ENCODE measurements around the gene LINC00237.

LINC00237 gene

DNA sequence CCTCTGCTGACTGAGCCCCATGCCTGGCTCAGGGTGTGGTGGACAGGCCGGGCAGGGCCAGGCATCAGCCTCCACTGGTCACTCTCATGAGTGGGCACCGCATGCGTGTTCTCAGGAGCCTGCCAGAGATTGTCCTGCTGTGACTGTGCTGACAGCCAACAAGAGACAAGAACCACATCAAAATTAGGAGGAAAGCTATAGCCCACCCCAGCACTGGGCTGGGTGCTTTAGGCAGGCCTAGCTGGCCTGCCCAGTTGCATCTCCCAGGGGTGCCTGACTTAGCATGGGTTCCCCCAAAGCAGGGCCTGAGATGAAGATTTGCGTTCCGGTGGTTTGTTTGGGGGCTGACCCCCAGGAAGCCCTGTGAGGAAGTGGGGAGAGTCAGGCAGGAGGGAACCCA lies 53.9 kb downstream of the LINC00237 start:
- no peaks in the 10 kb centered on the region for H3K27me3 ChIP-seq (ENCODE audit: insufficient read depth, low read depth)
- no peaks in the 10 kb centered on the region for H4K20me1 ChIP-seq (ENCODE audit: insufficient read depth)
- no peaks in the 10 kb centered on the region for H3K4me1 ChIP-seq (ENCODE audit: low read depth, poor library complexity, severe bottlenecking)
- H3K9ac ChIP-seq, result no peak overlapping the region
- H3K79me2 ChIP-seq (ENCODE audit: insufficient read depth, low read depth), result no peaks in the 10 kb centered on the region
- H3K4me3 ChIP-seq (IDR thresholded peaks at IDR 0.05; ENCODE audit: insufficient read depth, low read depth, low read length), result no peak overlapping the region
- H3K36me3 ChIP-seq (ENCODE audit: insufficient read depth), result no peaks in the 10 kb centered on the region
- no peak overlapping the region for H3K27ac ChIP-seq
- TF ChIP-seq, protein P1, sequence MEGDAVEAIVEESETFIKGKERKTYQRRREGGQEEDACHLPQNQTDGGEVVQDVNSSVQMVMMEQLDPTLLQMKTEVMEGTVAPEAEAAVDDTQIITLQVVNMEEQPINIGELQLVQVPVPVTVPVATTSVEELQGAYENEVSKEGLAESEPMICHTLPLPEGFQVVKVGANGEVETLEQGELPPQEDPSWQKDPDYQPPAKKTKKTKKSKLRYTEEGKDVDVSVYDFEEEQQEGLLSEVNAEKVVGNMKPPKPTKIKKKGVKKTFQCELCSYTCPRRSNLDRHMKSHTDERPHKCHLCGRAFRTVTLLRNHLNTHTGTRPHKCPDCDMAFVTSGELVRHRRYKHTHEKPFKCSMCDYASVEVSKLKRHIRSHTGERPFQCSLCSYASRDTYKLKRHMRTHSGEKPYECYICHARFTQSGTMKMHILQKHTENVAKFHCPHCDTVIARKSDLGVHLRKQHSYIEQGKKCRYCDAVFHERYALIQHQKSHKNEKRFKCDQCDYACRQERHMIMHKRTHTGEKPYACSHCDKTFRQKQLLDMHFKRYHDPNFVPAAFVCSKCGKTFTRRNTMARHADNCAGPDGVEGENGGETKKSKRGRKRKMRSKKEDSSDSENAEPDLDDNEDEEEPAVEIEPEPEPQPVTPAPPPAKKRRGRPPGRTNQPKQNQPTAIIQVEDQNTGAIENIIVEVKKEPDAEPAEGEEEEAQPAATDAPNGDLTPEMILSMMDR (conservative IDR thresholded peaks at IDR 0.05; ENCODE audit: low read depth, low read length), result no peak
- H3K4me2 ChIP-seq, result no peak overlapping the region
- no peak overlapping the region for H2AFZ ChIP-seq (ENCODE audit: low read depth)

GRCh38 chr20:21050710-21051109 lies 55.4 kb downstream of the LINC00237 start:
- Histone ChIP-seq H2AFZ (ENCODE audit: low read depth) (no peak overlapping the region), H3K4me1 (ENCODE audit: low read depth, poor library complexity, severe bottlenecking) (no peaks in the 10 kb centered on the region), H4K20me1 (ENCODE audit: insufficient read depth) (no peaks in the 10 kb centered on the region), H3K79me2 (ENCODE audit: insufficient read depth, low read depth) (no peaks in the 10 kb centered on the region), H3K27me3 (ENCODE audit: insufficient read depth, low read depth) (no peaks in the 10 kb centered on the region), H3K4me2 (no peak overlapping the region), H3K4me3 (IDR thresholded peaks at IDR 0.05; ENCODE audit: insufficient read depth, low read depth, low read length) (no peak overlapping the region), H3K27ac (no peak overlapping the region), H3K9ac (no peak overlapping the region), H3K36me3 (ENCODE audit: insufficient read depth) (no peaks in the 10 kb centered on the region)
- TF ChIP-seq, protein P1 (conservative IDR thresholded peaks at IDR 0.05; ENCODE audit: low read depth, low read length), result no peak

- H3K27ac ChIP-seq, result no peak overlapping the region
- no peaks in the 10 kb centered on the region for H3K27me3 ChIP-seq (ENCODE audit: insufficient read depth, low read depth)
- no peak overlapping the region for H3K4me3 ChIP-seq (IDR thresholded peaks at IDR 0.05; ENCODE audit: insufficient read depth, low read depth, low read length)
- no peaks in the 10 kb centered on the region for H3K4me1 ChIP-seq (ENCODE audit: low read depth, poor library complexity, severe bottlenecking)
- no peaks in the 10 kb centered on the region for H3K79me2 ChIP-seq (ENCODE audit: insufficient read depth, low read depth)
- H3K36me3 ChIP-seq (ENCODE audit: insufficient read depth), result no peaks in the 10 kb centered on the region
- no peak overlapping the region for H3K4me2 ChIP-seq
- no peaks in the 10 kb centered on the region for H4K20me1 ChIP-seq (ENCODE audit: insufficient read depth)
- TF ChIP-seq, protein P1 (conservative IDR thresholded peaks at IDR 0.05; ENCODE audit: low read depth, low read length), result no peak
- no peak overlapping the region for H3K9ac ChIP-seq
- no peak overlapping the region for H2AFZ ChIP-seq (ENCODE audit: low read depth)
Observed at GRCh38 chr20:21049305-21049828, 56.8 kb downstream of the LINC00237 start.

- TF ChIP-seq, protein P1 (conservative IDR thresholded peaks at IDR 0.05; ENCODE audit: low read depth, low read length), result peak; percentile 65
- Histone ChIP-seq H3K36me3 (ENCODE audit: insufficient read depth) (no peaks in the 10 kb centered on the region), H3K9ac (no peak overlapping the region), H4K20me1 (ENCODE audit: insufficient read depth) (no peaks in the 10 kb centered on the region), H3K27me3 (ENCODE audit: insufficient read depth, low read depth) (no peaks in the 10 kb centered on the region), H2AFZ (ENCODE audit: low read depth) (no peak overlapping the region), H3K27ac (no peak overlapping the region), H3K4me1 (ENCODE audit: low read depth, poor library complexity, severe bottlenecking) (no peaks in the 10 kb centered on the region), H3K79me2 (ENCODE audit: insufficient read depth, low read depth) (no peaks in the 10 kb centered on the region), H3K4me2 (no peak overlapping the region), H3K4me3 (IDR thresholded peaks at IDR 0.05; ENCODE audit: insufficient read depth, low read depth, low read length) (no peak overlapping the region)
Observed at GRCh38 chr20:21048841-21049273, 57.3 kb downstream of the LINC00237 start.
